ENCODE data around the gene SRPK2. TPM values are rescaled to one million over a fixed set of nuclear protein-coding genes. Genes with fewer than 3 reads are reported as not detected.

Gene SRPK2
- polyA plus RNA-seq, 1 of the 3 experiments (the other 2 are of a cell fraction): 15.4 TPM

GRCh38 chr7:105229641-105230040 lies 159.1 kb downstream of the SRPK2 start:
- H3K4me2 ChIP-seq: no peak overlapping the region
- TF ChIP-seq CHD2 (IDR thresholded peaks at IDR 0.05; ENCODE audit: low read length, partially characterized antibody): no peak
- TF ChIP-seq MXI1 (IDR thresholded peaks at IDR 0.05; ENCODE audit: low read depth, low read length): no peak
- TF ChIP-seq GATA2 (CRISPR knock-in tag; IDR thresholded peaks at IDR 0.05): no peak
- TF ChIP-seq RCOR1 (IDR thresholded peaks at IDR 0.05; ENCODE audit: low read length): no peak
- no peak for TF ChIP-seq TAF1 (IDR thresholded peaks at IDR 0.05; ENCODE audit: borderline replicate concordance, low read depth, low read length)
- no peak for TF ChIP-seq RFX5 (IDR thresholded peaks at IDR 0.05; ENCODE audit: low read length)
- TF ChIP-seq USF1 (IDR thresholded peaks at IDR 0.05; ENCODE audit: borderline replicate concordance, low read depth): no peak
- no peak for TF ChIP-seq NRF1 (IDR thresholded peaks at IDR 0.05; ENCODE audit: low read depth, low read length)
- TF ChIP-seq RAD21 (IDR thresholded peaks at IDR 0.05; ENCODE audit: low read length): no peak
- TF ChIP-seq ELF1 (IDR thresholded peaks at IDR 0.05): no peak
- no peak for TF ChIP-seq POLR2AphosphoS5 (IDR thresholded peaks at IDR 0.05; ENCODE audit: low read depth, low read length)
- no peak for TF ChIP-seq TCF12 (IDR thresholded peaks at IDR 0.05)
- no peak for TF ChIP-seq MAX (IDR thresholded peaks at IDR 0.05; ENCODE audit: low read depth)
- WGBS (ENCODE audit: low lambda C conversion rate): 89% methylated on average over 5 of the region's 5 CpGs
- H3K9me2 ChIP-seq: no peaks in the 10 kb centered on the region
- CTCF ChIA-PET: no interaction called here
- H3K9me3 ChIP-seq: no peaks in the 10 kb centered on the region
- no peak overlapping the region; a peak in 1 of 4 replicates for H3K27ac ChIP-seq (ENCODE audit: low read depth in 2 of 2, low read length in 1 of 2)
- H3K9ac ChIP-seq: no peak overlapping the region
- no peak overlapping the region for H2AFZ ChIP-seq (ENCODE audit: low read depth)
- POLR2A ChIA-PET: no interaction called here
- no peak overlapping the region for H3K4me3 ChIP-seq (ENCODE audit: low read depth in 2 of 2, low read length in 1 of 2)
- H3K36me3 ChIP-seq (replicated peaks in 1 of 2; ENCODE audit: control insufficient read depth in 1 of 2, insufficient read depth in 2 of 2, low read length in 1 of 2): peaks cover 0 to 19% of the 10 kb centered on the region in 2 experiments
- H3K27me3 ChIP-seq (ENCODE audit: insufficient read depth): no peaks in the 10 kb centered on the region
- H3K4me1 ChIP-seq (ENCODE audit: control insufficient read depth in 1 of 2, insufficient read depth in 2 of 2, low read depth in 1 of 2, low read length in 1 of 2): peaks cover 0 to 10% of the 10 kb centered on the region in 2 experiments; a peak in 1 of 4 replicates
- peaks cover 67% of the 10 kb centered on the region for H3K79me2 ChIP-seq (ENCODE audit: insufficient read depth)
- H4K20me1 ChIP-seq (ENCODE audit: insufficient read depth): peaks cover 20% of the 10 kb centered on the region
- DNase-seq: no peak
- H3F3A ChIP-seq (replicated peaks; ENCODE audit: insufficient read depth): peaks cover 22% of the 10 kb centered on the region

GRCh38 chr7:105228555-105228954 lies 160.2 kb downstream of the SRPK2 start:
- peaks cover 0 to 14% of the 10 kb centered on the region in 2 experiments; a peak in 1 of 4 replicates for H3K4me1 ChIP-seq (ENCODE audit: control insufficient read depth in 1 of 2, insufficient read depth in 2 of 2, low read depth in 1 of 2, low read length in 1 of 2)
- no peak for DNase-seq
- H3K9me3 ChIP-seq: no peaks in the 10 kb centered on the region
- TF ChIP-seq FOXJ3 (CRISPR knock-in tag; IDR thresholded peaks at IDR 0.05) (no peak), RAD21 (IDR thresholded peaks at IDR 0.05; ENCODE audit: low read length) (no peak), NFIC (IDR thresholded peaks at IDR 0.05; ENCODE audit: borderline replicate concordance) (no peak), MAX (IDR thresholded peaks at IDR 0.05; ENCODE audit: low read depth) (no peak), CHD2 (IDR thresholded peaks at IDR 0.05; ENCODE audit: low read length, partially characterized antibody) (no peak), USF2 (IDR thresholded peaks at IDR 0.05; ENCODE audit: borderline replicate concordance, low read depth, low read length) (no peak)
- peaks cover 68% of the 10 kb centered on the region for H3K79me2 ChIP-seq (ENCODE audit: insufficient read depth)
- no peak overlapping the region for H2AFZ ChIP-seq (ENCODE audit: low read depth)
- no peak overlapping the region for H3K4me2 ChIP-seq
- H3K4me3 ChIP-seq (ENCODE audit: low read depth in 2 of 2, low read length in 1 of 2): no peak overlapping the region
- H3F3A ChIP-seq (replicated peaks; ENCODE audit: insufficient read depth): peaks cover 21% of the 10 kb centered on the region
- 98% methylated on average over 16 of the region's 20 CpGs for WGBS (ENCODE audit: low lambda C conversion rate)
- H3K9ac ChIP-seq: no peak overlapping the region
- H3K36me3 ChIP-seq (replicated peaks in 1 of 2; ENCODE audit: control insufficient read depth in 1 of 2, insufficient read depth in 2 of 2, low read length in 1 of 2): peaks cover 0 to 19% of the 10 kb centered on the region in 2 experiments
- CTCF ChIA-PET: no interaction called here
- no peaks in the 10 kb centered on the region for H3K27me3 ChIP-seq (ENCODE audit: insufficient read depth)
- H3K27ac ChIP-seq (ENCODE audit: low read depth in 2 of 2, low read length in 1 of 2): no peak overlapping the region
- no peaks in the 10 kb centered on the region for H3K9me2 ChIP-seq
- POLR2A ChIA-PET: no interaction called here
- H4K20me1 ChIP-seq (ENCODE audit: insufficient read depth): peaks cover 15% of the 10 kb centered on the region

Data from SK-N-SH (cell line).